A549 (cell line): ENCODE results near the gene GPX6.

Experiments
- BHLHE40 ChIP-seq: IDR thresholded peaks from 2 replicates; pipeline ENCODE4 v1.6.1; 2012; ENCODE audit warnings: low read depth, low read length, inconsistent platforms
- JUN ChIP-seq, 2 experiments: fragments of >200 bp; sonication (Bioruptor Twin); formaldehyde crosslinking; IDR thresholded peaks; 2 replicates in 1 of 2; 3 replicates in 1 of 2; pipeline ENCODE4 v1.6.1; 2016 to 2017
- POLR2A ChIP-seq: IDR thresholded peaks from 2 replicates; pipeline ENCODE4 v1.6.1; 2012; ENCODE audit warnings: mild to moderate bottlenecking, low read length
- RNF2 ChIP-seq: fragments of 200-600 bp; sonication (generic); IDR thresholded peaks from 2 replicates; pipeline ENCODE4 v1.6.1; 2016; ENCODE audit warnings: low read depth, mild to moderate bottlenecking, antibody characterized with exemption, moderate library complexity, borderline replicate concordance
- TF ChIP-seq, protein P1 (sequence below): IDR thresholded peaks from 2 replicates; pipeline ENCODE4 v1.6.1; 2012
- TF ChIP-seq, protein P2 (sequence below): fragments of >200 bp; sonication (Bioruptor Twin); formaldehyde crosslinking; IDR thresholded peaks from 3 replicates; pipeline ENCODE4 v1.5.1; 2016

DNA sequence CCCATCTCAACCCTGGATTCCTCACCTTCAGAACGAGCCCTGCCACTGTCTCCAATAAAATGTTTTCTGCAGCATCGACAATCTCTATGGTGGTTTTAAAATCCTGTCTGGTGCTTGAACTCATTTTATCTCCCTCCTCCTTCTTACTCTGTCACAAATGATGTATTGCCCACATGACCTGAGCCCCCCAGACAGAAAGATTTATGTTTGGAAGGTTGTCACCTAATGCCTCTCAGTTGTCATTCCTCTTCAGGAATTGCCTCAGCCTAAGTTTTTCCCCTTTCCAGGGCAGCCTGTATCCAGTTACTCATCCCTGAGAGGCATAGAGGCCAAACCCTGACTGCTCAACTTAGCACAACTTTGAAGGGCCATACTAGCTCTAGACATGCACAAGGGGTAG lies 19.3 kb upstream of the GPX6 start:
- no peak for TF ChIP-seq POLR2A
- TF ChIP-seq, protein P1, sequence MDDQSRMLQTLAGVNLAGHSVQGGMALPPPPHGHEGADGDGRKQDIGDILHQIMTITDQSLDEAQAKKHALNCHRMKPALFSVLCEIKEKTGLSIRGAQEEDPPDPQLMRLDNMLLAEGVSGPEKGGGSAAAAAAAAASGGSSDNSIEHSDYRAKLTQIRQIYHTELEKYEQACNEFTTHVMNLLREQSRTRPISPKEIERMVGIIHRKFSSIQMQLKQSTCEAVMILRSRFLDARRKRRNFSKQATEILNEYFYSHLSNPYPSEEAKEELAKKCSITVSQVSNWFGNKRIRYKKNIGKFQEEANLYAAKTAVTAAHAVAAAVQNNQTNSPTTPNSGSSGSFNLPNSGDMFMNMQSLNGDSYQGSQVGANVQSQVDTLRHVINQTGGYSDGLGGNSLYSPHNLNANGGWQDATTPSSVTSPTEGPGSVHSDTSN, result no peak
- TF ChIP-seq, protein P2, sequence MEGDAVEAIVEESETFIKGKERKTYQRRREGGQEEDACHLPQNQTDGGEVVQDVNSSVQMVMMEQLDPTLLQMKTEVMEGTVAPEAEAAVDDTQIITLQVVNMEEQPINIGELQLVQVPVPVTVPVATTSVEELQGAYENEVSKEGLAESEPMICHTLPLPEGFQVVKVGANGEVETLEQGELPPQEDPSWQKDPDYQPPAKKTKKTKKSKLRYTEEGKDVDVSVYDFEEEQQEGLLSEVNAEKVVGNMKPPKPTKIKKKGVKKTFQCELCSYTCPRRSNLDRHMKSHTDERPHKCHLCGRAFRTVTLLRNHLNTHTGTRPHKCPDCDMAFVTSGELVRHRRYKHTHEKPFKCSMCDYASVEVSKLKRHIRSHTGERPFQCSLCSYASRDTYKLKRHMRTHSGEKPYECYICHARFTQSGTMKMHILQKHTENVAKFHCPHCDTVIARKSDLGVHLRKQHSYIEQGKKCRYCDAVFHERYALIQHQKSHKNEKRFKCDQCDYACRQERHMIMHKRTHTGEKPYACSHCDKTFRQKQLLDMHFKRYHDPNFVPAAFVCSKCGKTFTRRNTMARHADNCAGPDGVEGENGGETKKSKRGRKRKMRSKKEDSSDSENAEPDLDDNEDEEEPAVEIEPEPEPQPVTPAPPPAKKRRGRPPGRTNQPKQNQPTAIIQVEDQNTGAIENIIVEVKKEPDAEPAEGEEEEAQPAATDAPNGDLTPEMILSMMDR, result no peak
- no peak for TF ChIP-seq RNF2
- TF ChIP-seq JUN (IDR thresholded peaks at IDR 0.05), result no peak
- no peak for TF ChIP-seq BHLHE40
